ENCODE results near the gene TALDO1.

DNA sequence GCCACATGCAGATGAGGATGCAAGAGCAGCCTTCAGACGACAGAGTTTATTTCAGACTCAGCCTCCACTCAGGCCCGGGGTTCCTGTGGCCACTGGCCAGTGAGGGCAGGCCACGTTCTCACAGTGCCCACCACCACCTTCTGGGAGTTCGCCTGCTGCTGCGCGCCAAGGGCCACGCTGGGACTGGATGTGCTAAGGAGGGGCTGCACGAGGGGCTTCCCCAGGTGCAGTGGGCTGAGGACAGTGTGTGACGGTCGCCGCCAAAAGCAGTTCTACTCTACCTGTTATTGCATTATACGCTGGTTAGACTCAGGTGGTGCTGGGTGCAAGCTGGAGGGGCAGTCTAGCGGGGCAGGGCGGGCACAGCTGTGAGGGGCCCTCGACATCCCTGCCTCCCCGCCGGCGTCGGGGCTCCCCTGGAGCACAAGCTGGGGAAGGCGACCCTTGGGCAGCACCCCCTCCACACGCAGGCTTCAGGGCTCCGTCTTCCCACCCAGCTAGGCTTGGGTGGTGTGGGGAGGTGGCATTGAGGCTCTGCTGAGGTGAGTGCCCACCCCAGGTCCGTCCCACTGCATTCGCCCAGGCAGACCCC is 39.9 kb downstream of the TALDO1 start:
- TF ChIP-seq, protein P1, sequence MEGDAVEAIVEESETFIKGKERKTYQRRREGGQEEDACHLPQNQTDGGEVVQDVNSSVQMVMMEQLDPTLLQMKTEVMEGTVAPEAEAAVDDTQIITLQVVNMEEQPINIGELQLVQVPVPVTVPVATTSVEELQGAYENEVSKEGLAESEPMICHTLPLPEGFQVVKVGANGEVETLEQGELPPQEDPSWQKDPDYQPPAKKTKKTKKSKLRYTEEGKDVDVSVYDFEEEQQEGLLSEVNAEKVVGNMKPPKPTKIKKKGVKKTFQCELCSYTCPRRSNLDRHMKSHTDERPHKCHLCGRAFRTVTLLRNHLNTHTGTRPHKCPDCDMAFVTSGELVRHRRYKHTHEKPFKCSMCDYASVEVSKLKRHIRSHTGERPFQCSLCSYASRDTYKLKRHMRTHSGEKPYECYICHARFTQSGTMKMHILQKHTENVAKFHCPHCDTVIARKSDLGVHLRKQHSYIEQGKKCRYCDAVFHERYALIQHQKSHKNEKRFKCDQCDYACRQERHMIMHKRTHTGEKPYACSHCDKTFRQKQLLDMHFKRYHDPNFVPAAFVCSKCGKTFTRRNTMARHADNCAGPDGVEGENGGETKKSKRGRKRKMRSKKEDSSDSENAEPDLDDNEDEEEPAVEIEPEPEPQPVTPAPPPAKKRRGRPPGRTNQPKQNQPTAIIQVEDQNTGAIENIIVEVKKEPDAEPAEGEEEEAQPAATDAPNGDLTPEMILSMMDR (IDR thresholded peaks at IDR 0.05): no peak
- TF ChIP-seq POLR2A (IDR thresholded peaks at IDR 0.05) (no peak), POLR2AphosphoS5 (IDR thresholded peaks at IDR 0.05) (no peak)

Measured in prostate gland (tissue), 2 donors.